H1 (cell line): ENCODE results near the gene CASK. TPM values are rescaled to one million over a fixed set of nuclear protein-coding genes. Genes with fewer than 3 reads are reported as not detected.

Experiments
- CTCF ChIA-PET: fragments of 300-600 bp; sonication (Branson Sonifier 250); formaldehyde crosslinking; loops from one replicate; lab custom pipeline; 2021; ENCODE audit not compliant: partially characterized antibody; lab: Charles Lee
- POLR2A ChIA-PET: fragments of 300-600 bp; sonication (Branson Sonifier 250); formaldehyde crosslinking; loops from one replicate; lab custom pipeline; 2021; ENCODE audit warnings: inconsistent platforms; ENCODE audit not compliant: partially characterized antibody; lab: Charles Lee
- DNase-seq, 2 experiments: peaks; one replicate each; pipeline versions ENCODE4 v3.0.0 to v3.0.0-alpha.2; 2010 to 2022; ENCODE audit warnings: low spot score in 2 of 2, low read depth in 1 of 2, mixed read lengths in 1 of 2
- FAIRE-seq: peaks from 2 replicates; lab custom pipeline; 2011; peaks lifted over from hg19 to GRCh38; lab: Jason Lieb, UNC
- H2AFZ ChIP-seq: 2 replicates; pipeline ENCODE4 v1.8.1; 2012; ENCODE audit warnings: low read length, inconsistent platforms
- H2AK5ac ChIP-seq: 2 replicates; pipeline ENCODE4 v1.6.1; 2013; ENCODE audit warnings: low read depth, low read length
- H2BK120ac ChIP-seq: replicated peaks from 2 replicates; pipeline ENCODE3; 2013; ENCODE audit warnings: low read depth, low read length, inconsistent platforms
- H2BK12ac ChIP-seq: 2 replicates; pipeline ENCODE4 v1.6.1; 2013; ENCODE audit warnings: low read depth, low read length
- H2BK15ac ChIP-seq: 2 replicates; pipeline ENCODE4 v1.6.1; 2013; ENCODE audit warnings: low read length
- H2BK20ac ChIP-seq: 2 replicates; pipeline ENCODE4 v1.6.1; 2013; ENCODE audit warnings: low read length
- H2BK5ac ChIP-seq: 2 replicates; pipeline ENCODE4 v1.6.1; 2013; ENCODE audit warnings: low read depth, low read length
- H3K14ac ChIP-seq: 2 replicates; pipeline ENCODE4 v1.6.1; 2013; ENCODE audit warnings: inconsistent platforms; ENCODE audit not compliant: insufficient read length
- H3K18ac ChIP-seq: 2 replicates; pipeline ENCODE4 v1.6.1; 2013; ENCODE audit warnings: low read length; ENCODE audit errors: extremely low read depth
- H3K23ac ChIP-seq: 2 replicates; pipeline ENCODE4 v1.6.1; 2013; ENCODE audit warnings: inconsistent platforms; ENCODE audit not compliant: insufficient read length
- H3K23me2 ChIP-seq: 2 replicates; pipeline ENCODE4 v1.6.1; 2013; ENCODE audit warnings: low read depth, low read length
- H3K27ac ChIP-seq: 2 replicates; pipeline ENCODE4 v1.6.1; 2011; ENCODE audit warnings: low read depth, low read length, inconsistent platforms
- H3K27me3 ChIP-seq, 4 experiments: replicated peaks in 1 of 4; 1 replicate in 1 of 4; 2 replicates in 3 of 4; pipeline versions ENCODE4 v1.6.1 to v1.8.1; 2011 to 2013; ENCODE audit warnings: low read length in 3 of 4, mild to moderate bottlenecking in 3 of 4, inconsistent platforms in 2 of 4, mixed read lengths in 2 of 4, moderate library complexity in 1 of 4; ENCODE audit not compliant: control insufficient read depth in 3 of 4, insufficient read depth in 3 of 4; ENCODE audit errors: extremely low read depth in 1 of 4
- H3K36me3 ChIP-seq, 4 experiments: 2 replicates each; pipeline versions ENCODE4 v1.6.1 to v1.8.1; 2011 to 2013; ENCODE audit warnings: mild to moderate bottlenecking in 4 of 4, low read length in 3 of 4, moderate library complexity in 2 of 4, control low read depth in 1 of 4, inconsistent platforms in 1 of 4; ENCODE audit not compliant: insufficient read depth in 4 of 4, control insufficient read depth in 2 of 4
- H3K4ac ChIP-seq: replicated peaks from 2 replicates; pipeline ENCODE3; 2013; ENCODE audit warnings: low read length, low read depth, mixed read lengths, inconsistent platforms; ENCODE audit not compliant: insufficient read length
- H3K4me1 ChIP-seq, 4 experiments: replicated peaks in 1 of 4; 1 replicate in 1 of 4; 2 replicates in 3 of 4; pipeline versions ENCODE4 v1.6.1 to v1.8.1; 2011 to 2013; ENCODE audit warnings: low read length in 3 of 4, inconsistent platforms in 2 of 4, mixed read lengths in 1 of 4; ENCODE audit not compliant: insufficient read depth in 4 of 4, control insufficient read depth in 3 of 4
- H3K4me2 ChIP-seq, 2 experiments: 2 replicates each; pipeline versions ENCODE4 v1.6.1 to v1.8.1; 2011 to 2013; ENCODE audit warnings: low read depth in 2 of 2, low read length in 2 of 2, control low read depth in 1 of 2, inconsistent platforms in 1 of 2, mild to moderate bottlenecking in 1 of 2; ENCODE audit not compliant: insufficient read depth in 1 of 2
- H3K4me3 ChIP-seq, 4 experiments: fragments of 200-600, 300-600 bp in 1 of 4; sonication (generic), shearing (Covaris generic), sonication (Bioruptor Twin) in 1 of 4; 2 replicates each; pipeline versions ENCODE4 v1.5.1 to v1.8.1; 2011 to 2016; ENCODE audit warnings: low read length in 4 of 4, low read depth in 3 of 4, control low read depth in 2 of 4, inconsistent platforms in 2 of 4, mild to moderate bottlenecking in 2 of 4, mixed read lengths in 1 of 4, moderate library complexity in 1 of 4; ENCODE audit not compliant: insufficient read depth in 2 of 4; ENCODE audit errors: extremely low read depth in 1 of 4
- H3K56ac ChIP-seq: replicated peaks from 2 replicates; pipeline ENCODE3; 2013; ENCODE audit warnings: low read depth, mild to moderate bottlenecking, mixed read lengths, low read length, inconsistent platforms; ENCODE audit not compliant: insufficient read length
- H3K79me1 ChIP-seq: 2 replicates; pipeline ENCODE4 v1.6.1; 2013; ENCODE audit warnings: low read depth, low read length, control low read depth
- H3K79me2 ChIP-seq, 2 experiments: 2 replicates each; pipeline versions ENCODE4 v1.6.1 to v1.8.1; 2012 to 2013; ENCODE audit warnings: low read length in 2 of 2, mild to moderate bottlenecking in 2 of 2, inconsistent platforms in 1 of 2; ENCODE audit not compliant: insufficient read depth in 2 of 2, control insufficient read depth in 1 of 2
- H3K9ac ChIP-seq, 4 experiments: replicated peaks in 1 of 4; 1 replicate in 1 of 4; 2 replicates in 3 of 4; pipeline versions ENCODE4 v1.6.1 to v1.8.1; 2011 to 2013; ENCODE audit warnings: low read depth in 3 of 4, low read length in 3 of 4, control low read depth in 2 of 4, mild to moderate bottlenecking in 2 of 4, moderate library complexity in 2 of 4, inconsistent platforms in 1 of 4; ENCODE audit errors: extremely low read depth in 1 of 4
- H3K9me3 ChIP-seq, 2 experiments: 2 replicates each; pipeline versions ENCODE4 v1.6.1 to v1.8.1; 2012 to 2013; ENCODE audit warnings: mild to moderate bottlenecking in 2 of 2, moderate library complexity in 2 of 2, control low read depth in 1 of 2, inconsistent platforms in 1 of 2, low read depth in 1 of 2, low read length in 1 of 2, mixed read lengths in 1 of 2; ENCODE audit not compliant: insufficient read depth in 2 of 2
- H4K20me1 ChIP-seq, 2 experiments: replicated peaks in 1 of 2; 2 replicates each; pipeline versions ENCODE3 to v1.8.1; 2011 to 2013; ENCODE audit warnings: inconsistent platforms in 2 of 2, low read length in 2 of 2, mild to moderate bottlenecking in 1 of 2; ENCODE audit not compliant: insufficient read depth in 2 of 2, control insufficient read depth in 1 of 2
- H4K5ac ChIP-seq: 2 replicates; pipeline ENCODE4 v1.6.1; 2013; ENCODE audit warnings: low read length, low read depth, mixed read lengths, inconsistent platforms; ENCODE audit not compliant: insufficient read length
- H4K8ac ChIP-seq: 2 replicates; pipeline ENCODE4 v1.8.0; 2013; ENCODE audit warnings: mild to moderate bottlenecking, moderate library complexity, low read length, inconsistent platforms; ENCODE audit not compliant: insufficient read depth; ENCODE audit errors: extremely low read depth
- H4K91ac ChIP-seq: replicated peaks from 2 replicates; pipeline ENCODE3; 2013; ENCODE audit warnings: low read length, mixed read lengths, inconsistent platforms; ENCODE audit not compliant: insufficient read length
- HDAC2 ChIP-seq, 2 experiments: fragments of 300-600 bp in 1 of 2; sonication (generic) in 1 of 2; IDR thresholded peaks; 2 replicates each; pipeline ENCODE4 v1.6.1; 2011 to 2012; ENCODE audit warnings: low read depth in 2 of 2, low read length in 2 of 2, mild to moderate bottlenecking in 2 of 2, moderate library complexity in 2 of 2, borderline replicate concordance in 1 of 2, inconsistent platforms in 1 of 2
- NRF1 ChIP-seq: IDR thresholded peaks from 2 replicates; pipeline ENCODE4 v1.6.1; 2011; ENCODE audit warnings: mild to moderate bottlenecking, low read depth, low read length, improper control_type of control experiment
- RXRA ChIP-seq: IDR thresholded peaks from 2 replicates; pipeline ENCODE4 v1.6.1; 2011; ENCODE audit warnings: low read depth, mild to moderate bottlenecking, low read length, moderate library complexity; ENCODE audit not compliant: insufficient read depth
- TCF12 ChIP-seq: IDR thresholded peaks from 2 replicates; pipeline ENCODE4 v1.6.1; 2011; ENCODE audit warnings: low read depth, mild to moderate bottlenecking, low read length
- TEAD4 ChIP-seq: IDR thresholded peaks from 2 replicates; pipeline ENCODE4 v1.6.1; 2012; ENCODE audit warnings: low read depth, low read length, inconsistent platforms, mixed read lengths
- polyA plus RNA-seq, 7 experiments: library from polyadenylated mRNA; depleted of rRNA in 3 of 7; stranded (reverse) in 5 of 7; unstranded in 2 of 7; fragments of >200 nt in 5 of 7; fragments of 200-250 nt in 2 of 7; gene quantifications; 1 replicate in 5 of 7; 2 replicates in 1 of 7; 4 replicates in 1 of 7; pipeline versions ENCODE4 v1.2.1 to v1.2.3, GENCODE V29; 2011 to 2013; ENCODE audit warnings: missing spikeins in 2 of 7, mixed read lengths in 2 of 7
- total RNA-seq: library from RNA; stranded (reverse); fragmentation: NEBNext Ultra II Directional; extraction: Animal tissue kit (Norgen Biotek cat#: 25700); gene quantifications from 2 replicates; pipeline ENCODE4 v1.2.1, GENCODE V29; 2021

Gene CASK
- total and polyA plus RNA-seq, 2 of the 8 experiments (the other 6 are each of a cell fraction or from before 2014, with no cell fraction given) = 21.6 to 55.1 TPM

- POLR2A ChIA-PET = no interaction called here
- H4K5ac ChIP-seq = no peak overlapping the region
- H2AK5ac ChIP-seq = no peak overlapping the region
- no peaks in the 10 kb centered on the region for H3K9me3 ChIP-seq
- TF ChIP-seq TEAD4 (no peak), TCF12 (no peak), RXRA (no peak), NRF1 (no peak), HDAC2 (IDR thresholded peaks at IDR 0.05; ENCODE audit: borderline replicate concordance in 1 of 2, low read depth in 2 of 2, low read length in 2 of 2) (no peak)
- TF ChIP-seq, all 59 proteins: peak for 0
- H4K20me1 ChIP-seq = no peaks in the 10 kb centered on the region
- DNase-seq (no peak), FAIRE-seq (no peak)
- CTCF ChIA-PET = interaction anchor here (0.5 to 1.5 kb wide), 2 partner anchors 16 to 18 kb away, joined by 3 read pairs; no protein-coding TSS in a partner anchor
- no peaks in the 10 kb centered on the region for H3K4me1 ChIP-seq
- no peak overlapping the region for H3K14ac ChIP-seq
- no peak overlapping the region for H3K4ac ChIP-seq
- H3K18ac ChIP-seq = no peak overlapping the region
- H3K23ac ChIP-seq = no peak overlapping the region
- no peak overlapping the region for H2AFZ ChIP-seq
- no peak overlapping the region for H2BK20ac ChIP-seq
- H3K27ac ChIP-seq = no peak overlapping the region
- H3K36me3 ChIP-seq = no peaks in the 10 kb centered on the region; a peak in 2 of 8 replicates
- H2BK12ac ChIP-seq = no peak overlapping the region
- no peaks in the 10 kb centered on the region for H3K79me2 ChIP-seq
- H2BK120ac ChIP-seq = no peak overlapping the region
- H2BK15ac ChIP-seq = no peak overlapping the region
- H3K4me2 ChIP-seq = no peak overlapping the region
- no peaks in the 10 kb centered on the region for H3K79me1 ChIP-seq
- no peak overlapping the region for H4K91ac ChIP-seq
- H2BK5ac ChIP-seq = no peak overlapping the region
- H3K23me2 ChIP-seq = no peaks in the 10 kb centered on the region
- H3K9ac ChIP-seq = no peak overlapping the region
- no peak overlapping the region for H4K8ac ChIP-seq
- H3K56ac ChIP-seq = no peak overlapping the region
- no peaks in the 10 kb centered on the region for H3K27me3 ChIP-seq
- no peak overlapping the region for H3K4me3 ChIP-seq
These were observed 253.2 kb downstream of the CASK start for GRCh38 chrX:41670112-41670511.
